ENCODE results near the gene F10.
"Not testable (repeated sequence)": the region's sequence is repeated elsewhere in the genome, so short reads cannot be mapped to it uniquely, and the experiment has no call there.

Gene F10

GRCh38 chr13:113159701-113160100, 37.1 kb downstream of the F10 start:
- H3K4me3 ChIP-seq (ENCODE audit: low read length), result no peak overlapping the region
- no peak for TF ChIP-seq CTCF (conservative IDR thresholded peaks at IDR 0.05; ENCODE audit: low read length)
- DNase-seq (ENCODE audit: low read depth), result no peak

DNA sequence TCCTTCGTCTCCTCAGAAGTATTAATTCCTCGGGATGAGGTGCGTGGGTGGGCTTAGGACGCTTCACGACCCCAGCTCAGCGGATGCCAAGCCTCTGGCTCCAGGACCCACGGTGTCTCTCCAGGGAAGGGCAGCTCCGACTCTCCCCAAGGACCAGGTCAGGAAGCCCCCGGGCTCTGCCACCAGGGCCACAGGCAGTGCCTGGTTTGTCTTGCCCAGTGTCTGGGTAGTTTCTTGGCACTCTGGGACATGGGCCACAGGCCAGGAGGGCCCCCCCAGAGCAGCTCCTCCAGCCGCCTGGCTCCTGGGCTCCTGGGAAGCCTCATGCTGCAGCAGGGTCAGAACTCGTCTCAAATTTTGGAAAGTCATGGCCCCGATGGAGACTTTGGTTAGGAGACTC, 38.4 kb downstream of the F10 start:
- no peak for TF ChIP-seq CTCF (conservative IDR thresholded peaks at IDR 0.05; ENCODE audit: low read length)
- DNase-seq (ENCODE audit: low read depth), result no peak
- no peak overlapping the region for H3K4me3 ChIP-seq (ENCODE audit: low read length)

GRCh38 chr13:113161433-113161832, 38.8 kb downstream of the F10 start:
- no peak for TF ChIP-seq CTCF (conservative IDR thresholded peaks at IDR 0.05; ENCODE audit: low read length)
- DNase-seq (ENCODE audit: low read depth), result no peak
- H3K4me3 ChIP-seq (ENCODE audit: low read length), result no peak overlapping the region

DNA sequence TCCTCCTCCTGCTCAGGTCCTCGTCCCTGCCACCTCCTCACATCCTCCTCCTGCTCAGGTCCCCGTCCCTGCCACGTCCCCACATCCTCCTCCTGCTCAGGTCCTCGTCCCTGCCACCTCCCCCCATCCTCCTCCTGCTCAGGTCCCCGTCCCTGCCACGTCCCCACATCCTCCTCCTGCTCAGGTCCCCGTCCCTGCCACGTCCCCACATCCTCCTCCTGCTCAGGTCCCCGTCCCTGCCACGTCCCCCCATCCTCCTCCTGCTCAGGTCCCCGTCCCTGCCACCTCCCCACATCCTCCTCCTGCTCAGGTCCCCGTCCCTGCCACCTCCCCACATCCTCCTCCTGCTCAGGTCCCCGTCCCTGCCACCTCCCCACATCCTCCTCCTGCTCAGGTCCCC, 39.4 kb downstream of the F10 start:
- not testable (repeated sequence) for H3K4me3 ChIP-seq (ENCODE audit: low read length); DNase-seq (ENCODE audit: low read depth)

DNA sequence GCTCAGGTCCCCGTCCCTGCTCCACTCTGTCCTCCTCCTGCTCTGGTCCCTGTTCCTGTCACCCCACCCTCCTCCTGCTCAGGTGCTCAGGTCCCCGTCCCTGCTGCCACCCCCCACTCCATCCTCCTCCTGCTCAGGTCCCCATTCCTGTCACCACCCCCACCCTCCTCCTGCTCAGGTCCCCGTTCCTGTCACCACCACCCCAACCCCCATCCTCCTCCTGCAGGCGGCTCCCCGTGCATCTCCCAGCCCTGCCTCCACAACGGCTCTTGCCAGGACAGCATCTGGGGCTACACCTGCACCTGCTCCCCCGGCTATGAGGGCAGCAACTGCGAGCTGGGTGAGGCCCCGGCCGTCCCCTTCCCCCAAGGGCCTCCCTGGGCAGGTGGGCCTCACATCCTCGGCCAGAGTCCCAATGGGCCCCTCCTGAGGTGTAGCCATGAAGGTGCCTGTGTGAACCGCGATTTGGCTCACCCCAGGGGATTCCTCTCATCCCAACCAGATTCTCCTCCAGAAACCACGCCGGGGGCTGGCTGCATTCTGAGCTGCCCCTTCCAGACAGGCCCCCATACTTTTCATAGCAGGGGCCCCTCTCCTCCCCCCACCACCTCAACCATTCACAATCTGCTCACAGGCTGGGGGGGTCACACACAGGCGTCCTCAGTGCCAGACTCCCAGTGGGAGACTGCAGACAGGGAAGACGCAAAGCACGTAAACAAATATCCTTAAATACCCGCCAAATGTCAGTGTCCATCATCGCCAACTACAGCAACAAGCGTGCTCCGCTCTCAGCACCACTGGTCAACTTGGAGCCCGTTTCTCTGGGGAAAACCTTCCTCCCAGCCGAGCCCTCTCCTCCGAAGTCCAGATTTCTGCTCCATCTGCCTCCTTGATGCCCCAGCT, 40.4 kb downstream of the F10 start:
- no peak for DNase-seq (ENCODE audit: low read depth)
- no peak overlapping the region for H3K4me3 ChIP-seq (ENCODE audit: low read length)
- TF ChIP-seq CTCF (conservative IDR thresholded peaks at IDR 0.05; ENCODE audit: low read length), result no peak

- no peak for DNase-seq (ENCODE audit: low read depth)
- H3K4me3 ChIP-seq (ENCODE audit: low read length), result no peak overlapping the region
- TF ChIP-seq CTCF (conservative IDR thresholded peaks at IDR 0.05; ENCODE audit: low read length), result no peak
These were observed 41.9 kb downstream of the F10 start for GRCh38 chr13:113164492-113164891.

DNA sequence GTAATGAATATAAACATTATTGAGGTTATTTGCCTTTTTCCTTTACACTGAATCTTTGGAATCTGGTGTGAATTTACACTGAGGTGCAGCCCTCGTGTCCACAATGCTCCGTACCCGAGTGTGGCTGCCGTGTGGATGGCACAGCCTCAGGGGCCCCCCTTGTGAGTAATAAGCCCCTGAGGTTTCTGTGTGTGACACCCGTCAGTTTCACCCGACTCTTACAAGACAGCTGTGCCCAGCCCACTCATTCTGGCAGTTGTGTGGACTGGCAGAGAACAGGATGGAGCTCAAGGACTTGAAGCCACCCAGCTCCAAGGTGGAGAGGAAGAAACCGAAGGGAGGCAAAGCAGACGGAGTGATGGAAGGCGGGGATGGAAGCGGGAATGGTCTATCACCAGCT, 43.7 kb downstream of the F10 start:
- no peak for TF ChIP-seq CTCF (conservative IDR thresholded peaks at IDR 0.05; ENCODE audit: low read length)
- no peak for DNase-seq (ENCODE audit: low read depth)
- H3K4me3 ChIP-seq (ENCODE audit: low read length), result no peak overlapping the region

All from AG10803 (cell line).